NCI-H1092 (cell line): ENCODE data around the gene IDE.
"Not testable (repeated sequence)": the region's sequence is repeated elsewhere in the genome, so short reads cannot be mapped to it uniquely, and the experiment has no call there.

Source experiments
- DNase-seq: peaks from one replicate; lab custom pipeline; 2025; lab: John Stamatoyannopoulos, UW

The IDE gene

GRCh38 chr10:92419740-92420545 is 153.9 kb downstream of the IDE start:
- DNase-seq = no peak

- DNase-seq = no peak
Observed at GRCh38 chr10:92418891-92419290, 155.0 kb downstream of the IDE start.

- DNase-seq = no peak
Observed at GRCh38 chr10:92418221-92418620, 155.7 kb downstream of the IDE start.

DNA sequence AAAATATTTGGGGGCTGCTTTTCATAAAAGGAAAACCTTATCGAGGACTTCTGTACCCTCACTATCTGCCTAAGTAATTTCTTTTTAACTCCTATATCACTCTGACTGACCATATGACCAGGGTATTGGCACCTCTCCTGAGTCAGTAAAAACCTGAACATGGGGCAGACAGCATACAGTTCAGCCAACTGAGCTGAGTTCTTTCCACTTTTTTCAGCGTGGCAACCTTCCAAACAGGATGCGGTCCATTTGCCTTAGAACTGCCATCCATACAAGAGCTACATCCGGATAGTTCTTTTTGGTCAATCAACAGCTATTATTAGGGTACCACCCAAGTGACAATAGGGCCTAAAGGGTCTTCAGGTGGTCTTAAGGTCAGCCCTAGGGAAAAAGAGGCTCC is 160.4 kb downstream of the IDE start:
- DNase-seq = no peak

GRCh38 chr10:92413011-92413410 is 160.9 kb downstream of the IDE start:
- no peak for DNase-seq

GRCh38 chr10:92411406-92411805 is 162.5 kb downstream of the IDE start:
- no peak for DNase-seq

DNA sequence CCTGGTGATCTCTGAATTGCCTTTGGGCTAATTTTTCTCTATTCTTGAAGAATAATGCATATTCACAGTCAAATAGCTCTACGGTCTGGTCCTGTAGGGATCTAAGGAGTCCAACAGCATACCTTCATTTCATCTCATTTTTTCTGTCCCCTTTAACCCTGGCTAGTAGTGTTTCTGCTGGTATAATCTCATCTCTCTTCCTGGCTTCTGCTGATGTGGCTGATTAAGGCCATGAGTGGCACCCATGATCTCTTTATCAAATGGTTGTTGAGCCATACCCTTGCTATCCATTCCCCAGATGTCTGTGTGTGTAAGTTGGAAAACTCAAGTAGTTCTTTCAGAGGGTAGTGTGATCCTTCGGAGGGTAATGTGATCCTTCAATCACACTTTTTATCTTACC is 163.4 kb downstream of the IDE start:
- no peak for DNase-seq

DNA sequence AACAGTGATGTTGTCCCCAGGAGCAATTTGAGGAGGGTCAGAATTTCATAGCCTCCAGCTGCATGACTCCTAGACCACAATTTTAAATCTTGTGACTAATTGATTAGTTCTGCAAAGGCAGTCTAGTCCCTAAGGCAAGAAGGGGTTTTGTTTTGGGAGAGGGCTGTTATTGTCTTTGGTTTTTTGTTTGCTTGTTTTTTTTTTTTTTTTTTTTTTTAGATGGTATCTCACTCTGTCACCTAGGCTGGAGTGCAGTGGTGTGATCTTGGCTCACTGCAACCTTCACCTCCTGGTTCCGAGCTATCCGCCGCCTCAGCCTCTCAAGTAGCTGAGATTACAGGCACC is 165.9 kb downstream of the IDE start:
- no peak for DNase-seq

- no peak for DNase-seq
Observed at GRCh38 chr10:92407305-92408016, 166.4 kb downstream of the IDE start.

DNA sequence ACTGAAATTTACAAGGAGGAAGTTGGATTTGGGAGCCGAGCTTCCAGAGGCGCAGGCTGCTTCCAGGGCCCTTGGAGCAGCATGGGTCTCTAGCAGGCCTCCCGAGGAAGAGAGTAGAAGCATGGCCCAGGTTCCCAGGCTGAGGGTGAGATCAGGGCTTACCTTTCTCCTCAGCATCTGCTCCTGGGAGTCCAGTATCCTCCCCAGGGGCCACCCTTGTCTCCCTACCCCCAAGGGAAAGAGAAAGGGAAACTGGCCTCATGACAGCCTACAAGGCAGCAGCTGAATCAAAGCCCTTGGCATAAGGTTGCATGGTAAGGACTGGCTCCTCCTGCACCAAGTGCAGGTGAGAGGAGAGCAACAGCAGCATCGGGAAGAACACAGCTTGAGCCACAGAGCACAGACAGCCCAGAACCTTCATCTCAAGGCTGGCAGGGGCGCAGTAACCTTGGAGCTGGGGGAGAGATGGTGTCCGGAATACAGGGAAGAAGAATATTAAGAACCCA is 168.4 kb downstream of the IDE start:
- DNase-seq = no peak

- DNase-seq = no peak
Observed at GRCh38 chr10:92404612-92405418, 169.1 kb downstream of the IDE start.

GRCh38 chr10:92402234-92402633 is 171.7 kb downstream of the IDE start:
- DNase-seq = not testable (repeated sequence)
